NCI-H146 treated with DMSO at 0.1 percent for 48 hours (cell line): ENCODE data around the gene ZNF783.
"Not testable (repeated sequence)": the region's sequence is repeated elsewhere in the genome, so short reads cannot be mapped to it uniquely, and the experiment has no call there.

ENCODE experiments used
- DNase-seq: peaks from one replicate; lab custom pipeline; 2025; ENCODE audit not compliant: unreplicated experiment; lab: John Stamatoyannopoulos, UW

The ZNF783 gene

GRCh38 chr7:149297034-149297755, 35.2 kb downstream of the ZNF783 start:
- DNase-seq = no peak

GRCh38 chr7:149300620-149301285, 38.8 kb downstream of the ZNF783 start:
- DNase-seq = no peak

- no peak for DNase-seq
These were observed 40.2 kb downstream of the ZNF783 start for GRCh38 chr7:149302222-149302621.

GRCh38 chr7:149302865-149303264, 40.9 kb downstream of the ZNF783 start:
- no peak for DNase-seq

- no peak for DNase-seq
These were observed 42.0 kb downstream of the ZNF783 start for GRCh38 chr7:149304006-149304405.

GRCh38 chr7:149306854-149307253, 44.9 kb downstream of the ZNF783 start:
- no peak for DNase-seq

GRCh38 chr7:149307775-149308501, 45.9 kb downstream of the ZNF783 start:
- no peak for DNase-seq

DNA sequence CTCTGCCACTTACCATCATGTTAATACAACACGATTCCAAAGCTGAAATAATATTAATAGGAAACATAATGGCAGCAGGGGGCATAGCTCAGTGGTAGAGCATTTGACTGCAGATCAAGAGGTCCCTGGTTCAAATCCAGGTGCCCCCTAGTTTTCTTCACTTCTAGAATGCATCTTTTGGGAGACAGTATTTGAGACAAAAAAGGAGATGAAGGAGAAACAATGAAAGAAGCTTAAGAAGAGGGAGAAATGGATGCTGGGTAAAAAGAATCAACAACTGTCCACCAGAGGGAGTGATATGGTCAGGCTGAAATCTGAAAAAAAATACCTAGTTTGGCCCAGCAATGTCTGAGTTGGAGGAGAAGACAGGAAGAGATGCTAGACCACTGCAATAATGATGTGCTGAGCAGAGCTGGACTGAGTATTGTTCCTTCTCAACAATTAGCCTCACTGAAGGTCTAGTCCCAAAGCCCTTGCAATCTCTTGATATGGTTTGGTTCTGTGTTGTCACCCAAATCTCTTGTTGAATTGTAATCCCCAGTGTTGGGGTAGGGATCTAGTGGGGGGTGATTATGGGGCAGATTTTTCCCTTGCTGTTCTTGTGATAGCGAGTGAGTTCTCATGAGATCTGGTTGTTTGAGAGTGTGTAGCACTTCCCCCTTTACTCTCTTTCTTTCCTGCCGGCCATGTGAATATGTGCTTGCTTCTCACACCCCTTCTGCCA, 48.3 kb downstream of the ZNF783 start:
- peak; percentile 75 for DNase-seq

DNA sequence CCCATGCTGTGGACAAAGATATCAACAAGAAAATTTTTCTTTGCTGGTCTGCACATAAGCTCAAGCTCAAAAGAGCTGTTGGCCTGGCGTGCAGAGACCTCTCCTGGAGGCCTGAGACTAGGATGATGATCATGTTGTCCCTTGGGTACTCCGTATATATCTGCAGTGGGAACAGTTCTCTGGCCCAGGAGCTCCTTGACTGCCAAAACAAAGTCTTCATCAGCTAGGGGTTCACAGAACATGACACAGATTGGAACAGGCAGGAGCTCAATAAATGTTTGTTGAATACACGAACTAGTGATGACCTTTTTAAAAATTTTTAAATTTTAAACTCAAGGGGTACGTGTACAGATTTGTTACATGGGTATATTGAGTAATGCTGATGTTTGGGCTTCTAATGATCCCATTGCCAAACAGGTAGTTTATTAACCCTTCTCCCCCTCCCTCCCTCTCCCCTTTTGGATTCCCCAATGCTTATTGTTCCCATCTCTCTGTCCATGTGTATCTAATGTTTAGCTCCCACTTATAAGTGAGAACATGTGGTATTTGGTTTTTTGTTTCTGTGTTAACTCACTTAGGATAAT, 49.1 kb downstream of the ZNF783 start:
- DNase-seq = no peak

- DNase-seq = no peak
These were observed 52.0 kb downstream of the ZNF783 start for GRCh38 chr7:149313981-149314380.

DNA sequence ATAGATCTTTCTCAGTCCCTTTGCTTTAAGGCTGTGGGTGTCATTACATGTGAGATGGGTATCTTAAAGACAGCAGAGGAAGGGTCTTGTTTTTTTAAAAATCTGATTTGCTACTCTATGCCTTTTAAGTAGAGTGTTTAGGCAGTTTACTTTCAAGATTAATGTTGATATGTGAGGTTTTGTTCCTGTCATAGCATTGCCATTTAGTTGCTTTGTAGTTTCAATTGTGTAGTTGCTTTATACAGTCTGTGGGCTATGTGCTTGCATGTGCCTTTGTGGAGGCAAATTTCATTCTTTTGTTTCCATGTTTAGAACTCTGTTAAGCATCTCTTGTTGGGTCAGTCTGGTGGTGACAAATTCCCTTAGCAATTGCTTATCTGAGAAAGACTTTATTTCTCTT, 54.6 kb downstream of the ZNF783 start:
- DNase-seq = no peak

GRCh38 chr7:149317496-149317895, 55.5 kb downstream of the ZNF783 start:
- DNase-seq = no peak

GRCh38 chr7:149317986-149318672, 56.1 kb downstream of the ZNF783 start:
- no peak for DNase-seq

DNA sequence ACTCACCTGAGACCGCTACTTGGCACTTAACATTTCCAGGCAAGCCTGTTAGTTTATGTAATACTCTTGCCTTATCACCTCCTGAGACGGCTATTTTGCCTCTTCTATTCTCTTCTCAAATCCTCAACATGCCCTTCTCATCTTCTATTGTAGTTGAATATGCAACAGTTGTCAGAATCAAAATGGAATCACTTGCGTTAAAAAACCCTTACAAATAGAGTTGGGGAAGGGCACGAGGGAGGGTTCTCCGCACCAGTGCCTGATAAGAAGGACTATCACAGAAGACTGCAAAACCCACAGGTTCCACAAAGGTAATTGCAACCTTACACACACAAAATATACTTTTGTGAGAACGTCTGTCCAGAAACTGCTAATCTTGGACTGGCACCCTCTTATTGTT, 57.4 kb downstream of the ZNF783 start:
- DNase-seq = no peak

DNA sequence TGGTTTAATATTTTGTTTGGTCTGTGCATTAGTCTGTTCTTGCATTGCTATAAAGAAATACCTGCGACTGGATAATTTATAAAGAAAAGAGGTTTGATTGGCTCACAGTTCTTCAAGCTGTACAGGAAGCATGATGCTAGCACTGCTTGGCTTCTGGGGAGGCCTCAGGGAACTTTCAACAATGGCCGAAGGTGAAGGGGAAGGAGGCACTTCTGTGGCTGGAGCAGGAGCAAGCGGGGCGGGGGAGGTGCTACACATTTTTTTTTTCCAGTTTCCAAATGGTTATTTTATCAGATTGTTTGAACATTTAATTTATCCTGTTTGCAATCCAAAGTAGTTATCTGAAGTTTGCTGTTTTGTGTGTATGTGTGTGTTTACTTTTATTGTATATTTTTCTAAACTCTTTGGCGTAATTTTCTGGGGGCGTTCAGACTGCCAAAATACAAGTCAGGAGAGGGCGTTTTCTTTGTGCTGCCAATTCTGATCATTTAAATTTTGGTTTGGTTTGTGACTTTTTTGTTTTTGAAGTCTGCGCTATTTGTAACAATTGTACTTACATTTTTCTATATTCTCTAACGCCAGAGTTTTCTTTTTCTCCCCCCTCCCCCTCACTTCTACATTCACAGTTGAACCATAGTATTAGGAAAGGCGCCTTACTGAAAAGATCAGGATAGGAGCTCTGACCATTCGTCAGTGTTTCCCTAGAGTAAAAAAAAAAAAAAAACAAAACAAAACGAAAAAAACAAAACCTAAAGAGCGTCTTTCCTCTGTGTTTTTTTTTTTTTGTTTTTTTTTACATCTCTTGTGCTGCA, 58.5 kb downstream of the ZNF783 start:
- no peak for DNase-seq

DNA sequence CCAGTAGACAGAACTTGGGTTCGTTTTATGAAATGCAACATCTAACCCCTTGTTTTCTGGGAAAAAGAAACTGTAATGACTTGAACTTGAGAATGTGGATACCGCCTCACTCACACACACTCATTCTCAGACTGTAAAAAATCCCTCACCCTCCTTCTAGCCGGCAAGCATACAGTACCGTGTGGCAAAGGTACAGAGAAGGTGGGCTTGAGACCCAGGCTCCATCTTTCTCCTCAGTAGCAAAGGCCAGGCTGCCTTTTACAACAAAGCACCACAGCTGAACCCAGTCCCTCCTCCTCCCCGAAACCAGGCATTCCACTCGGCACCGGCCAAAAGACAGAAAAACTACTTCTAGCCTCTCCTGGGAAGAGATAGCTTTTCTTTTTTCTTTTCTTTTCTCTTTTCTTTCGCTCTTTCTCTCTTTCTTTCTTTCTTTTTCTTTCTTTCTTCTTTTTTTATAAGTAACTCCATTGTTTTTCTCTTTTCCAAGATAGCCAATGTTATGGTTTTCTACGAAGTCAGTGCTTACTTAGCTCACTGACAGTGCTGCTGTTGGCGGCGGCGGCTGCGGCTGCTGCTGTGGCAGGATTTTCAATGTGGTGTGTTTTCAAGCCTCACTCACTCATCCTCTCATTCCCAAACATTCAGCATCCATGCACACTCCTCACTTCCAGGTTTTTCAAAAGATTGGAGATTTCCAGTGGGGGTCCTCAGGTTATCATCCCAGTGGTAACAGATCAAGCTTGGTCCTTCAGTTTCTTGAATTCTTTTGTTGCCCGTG, 59.3 kb downstream of the ZNF783 start:
- DNase-seq = not testable (repeated sequence)

- DNase-seq = no peak
These were observed 60.1 kb downstream of the ZNF783 start for GRCh38 chr7:149321978-149322541.

- no peak for DNase-seq
These were observed 60.7 kb downstream of the ZNF783 start for GRCh38 chr7:149322737-149323136.

DNA sequence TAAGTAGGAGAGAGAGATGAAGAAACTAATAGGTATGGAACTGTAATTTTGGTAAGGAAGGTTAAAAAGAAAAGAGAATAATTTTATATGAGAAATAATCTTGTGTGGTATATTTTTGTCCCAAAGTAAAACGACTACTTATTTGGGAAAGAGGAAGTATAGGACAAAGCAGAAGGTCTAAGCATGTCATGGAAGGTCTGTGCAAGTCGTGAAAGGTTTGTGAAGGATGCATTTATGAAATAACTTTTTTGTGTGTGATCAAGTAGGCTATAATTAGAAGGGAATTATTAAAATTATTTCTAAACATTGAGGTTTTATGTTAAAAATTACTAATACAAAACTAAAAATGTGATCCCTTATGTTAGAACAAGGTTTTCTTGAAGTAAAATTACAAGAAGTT, 63.3 kb downstream of the ZNF783 start:
- DNase-seq = no peak
